ENCODE measurements around the gene ZNF599.
A peak's percentile ranks its signal among the peaks of the same experiment; 100 is the strongest.

ZNF599 gene

GRCh38 chr19:34734537-34735103 is 38.4 kb downstream of the ZNF599 start:
- DNase-seq: no peak

GRCh38 chr19:34733746-34734536 is 39.1 kb downstream of the ZNF599 start, which contains the start of gene ZNF181:
Gene ZNF181 (plus strand): TSS chr19:34734243. CDS start chr19:34735038, 795 bp downstream.
- peak; percentile 82 for DNase-seq

- no peak for DNase-seq
Observed at GRCh38 chr19:34733266-34733745, 39.7 kb downstream of the ZNF599 start.

GRCh38 chr19:34732612-34733211 is 40.3 kb downstream of the ZNF599 start:
- no peak for DNase-seq

- no peak for DNase-seq
Observed at GRCh38 chr19:34731964-34732363, 41.1 kb downstream of the ZNF599 start.

- no peak for DNase-seq
Observed at GRCh38 chr19:34731019-34731829, 41.8 kb downstream of the ZNF599 start.

- DNase-seq: no peak
Observed at GRCh38 chr19:34725400-34725799, 47.6 kb downstream of the ZNF599 start.

- no peak for DNase-seq
Observed at GRCh38 chr19:34722353-34722752, 50.7 kb downstream of the ZNF599 start.

GRCh38 chr19:34715357-34715756 is 57.7 kb downstream of the ZNF599 start:
- DNase-seq: no peak

GRCh38 chr19:34713262-34713637 is 59.8 kb downstream of the ZNF599 start:
- no peak for DNase-seq

GRCh38 chr19:34712395-34713261 is 60.4 kb downstream of the ZNF599 start:
- DNase-seq: peak; percentile 38

GRCh38 chr19:34711890-34712289 is 61.1 kb downstream of the ZNF599 start:
- no peak for DNase-seq

Data from activated naive CD4-positive, alpha-beta T cell treated with anti-CD3 and anti-CD28 coated beads, Interleukin-2, amount 50 U/mL, for 16 hours (primary cell).